HCT116 (cell line): ENCODE results near the gene DPP4. TPM values are rescaled to one million over a fixed set of nuclear protein-coding genes. Genes with fewer than 3 reads are reported as not detected.

Source experiments
- ATAC-seq: fragments of 200-7000 bp; cut with Tn5 transposase; 2 replicates; pipeline ENCODE4 v1.9.1; 2020; ENCODE audit warnings: mild to moderate bottlenecking, moderate library complexity
- BruUV-seq: library from RNA; stranded (reverse); fragments of 400-500 nt; replicated peaks from 2 replicates; lab custom pipeline; 2021; lab: Mats Ljungman, UMichigan
- CTCF ChIA-PET: fragments of 300-600 bp; sonication (Branson Sonifier 250); formaldehyde crosslinking; loops from one replicate; lab custom pipeline; 2021; ENCODE audit warnings: antibody characterized with exemption; lab: Charles Lee
- POLR2A ChIA-PET: fragments of 300-600, 350-600 bp; sonication (Branson Sonifier 250); formaldehyde crosslinking; loops from one replicate; lab custom pipeline; 2021; ENCODE audit warnings: antibody characterized with exemption; lab: Charles Lee
- RAD21 ChIA-PET, 2 experiments: fragments of 300-600 bp; sonication (Branson Sonifier 250); formaldehyde crosslinking; loops; one replicate each; lab custom pipeline; 2023; ENCODE audit warnings: low total read pairs in 2 of 2; ENCODE audit not compliant: uncharacterized antibody in 2 of 2, unreplicated experiment in 2 of 2, low non-redundant PET in 1 of 2; lab: Charles Lee
- DNase-seq: peaks from one replicate; pipeline ENCODE4 v3.0.0-alpha.2; 2010; ENCODE audit warnings: low read depth, low spot score
- H2AFZ ChIP-seq: fragments of 200-600 bp; shearing (Covaris generic), sonication (generic); 2 replicates; pipeline ENCODE4 v1.6.1; 2017; ENCODE audit warnings: low read depth, mixed run types, mixed read lengths, antibody characterized with exemption, low read length; ENCODE audit not compliant: poor library complexity, severe bottlenecking
- H3K27ac ChIP-seq: 2 replicates; pipeline ENCODE4 v1.5.1; 2012; ENCODE audit warnings: low read depth, low read length
- H3K27me3 ChIP-seq: fragments of 200-600 bp; sonication (generic); 2 replicates; pipeline ENCODE4 v1.6.1; 2016; ENCODE audit warnings: mixed run types, low read length, mixed read lengths; ENCODE audit not compliant: insufficient read depth
- H3K36me3 ChIP-seq, 2 experiments: fragments of 200-500 bp in 1 of 2; fragments of 200-600 bp in 1 of 2; sonication (Bioruptor generic) in 1 of 2; sonication (generic) in 1 of 2; 2 replicates each; pipeline versions ENCODE4 v1.5.1 to v1.6.1; 2014 to 2016; ENCODE audit warnings: low read length in 2 of 2, inconsistent platforms in 1 of 2, mixed read lengths in 1 of 2, mixed run types in 1 of 2; ENCODE audit not compliant: insufficient read depth in 2 of 2, control insufficient read depth in 1 of 2
- H3K4me1 ChIP-seq, 2 experiments: fragments of 200-600 bp in 1 of 2; sonication (generic) in 1 of 2; 2 replicates each; pipeline versions ENCODE4 v1.5.1 to v1.6.1; 2012 to 2017; ENCODE audit warnings: low read length in 2 of 2, inconsistent platforms in 1 of 2, mild to moderate bottlenecking in 1 of 2, mixed read lengths in 1 of 2, mixed run types in 1 of 2, moderate library complexity in 1 of 2; ENCODE audit not compliant: insufficient read depth in 2 of 2, control insufficient read depth in 1 of 2
- H3K4me2 ChIP-seq: fragments of 200-600 bp; sonication (generic); 2 replicates; pipeline ENCODE4 v1.6.1; 2017; ENCODE audit warnings: mixed run types, low read length, mixed read lengths
- H3K4me3 ChIP-seq, 2 experiments: fragments of 200-600 bp in 1 of 2; sonication (generic) in 1 of 2; replicated peaks in 1 of 2; 2 replicates each; pipeline ENCODE4 v1.5.1; 2011 to 2016; ENCODE audit warnings: low read length in 2 of 2, control low read depth in 1 of 2, low read depth in 1 of 2, mild to moderate bottlenecking in 1 of 2, mixed read lengths in 1 of 2, mixed run types in 1 of 2
- H3K79me2 ChIP-seq: fragments of 200-600 bp; sonication (generic); 2 replicates; pipeline ENCODE4 v1.6.1; 2017; ENCODE audit warnings: mild to moderate bottlenecking, mixed run types, low read length, moderate library complexity, mixed read lengths; ENCODE audit not compliant: insufficient read depth
- H3K9ac ChIP-seq: fragments of 200-600 bp; sonication (generic); 2 replicates; pipeline ENCODE4 v1.6.1; 2016; ENCODE audit warnings: low read length, mixed read lengths
- H3K9me2 ChIP-seq: fragments of 200-600 bp; sonication (generic), shearing (Covaris generic); 2 replicates; pipeline ENCODE4 v1.6.1; 2017; ENCODE audit warnings: mixed run types, mild to moderate bottlenecking, moderate library complexity; ENCODE audit not compliant: insufficient read depth
- H3K9me3 ChIP-seq, 2 experiments: fragments of 200-500 bp in 1 of 2; fragments of 200-600 bp in 1 of 2; sonication (Bioruptor generic) in 1 of 2; sonication (generic) in 1 of 2; 2 replicates each; pipeline ENCODE4 v1.6.1; 2014 to 2017; ENCODE audit warnings: low read length in 2 of 2, mixed read lengths in 2 of 2, inconsistent platforms in 1 of 2, low read depth in 1 of 2, mild to moderate bottlenecking in 1 of 2, mixed run types in 1 of 2, moderate library complexity in 1 of 2; ENCODE audit not compliant: control insufficient read depth in 1 of 2, insufficient read depth in 1 of 2
- H4K20me1 ChIP-seq: fragments of 200-600 bp; sonication (generic), shearing (Covaris generic); 2 replicates; pipeline ENCODE4 v1.6.1; 2017; ENCODE audit warnings: mixed run types, mild to moderate bottlenecking, moderate library complexity; ENCODE audit not compliant: insufficient read depth
- CBX3 ChIP-seq: IDR thresholded peaks from 2 replicates; pipeline ENCODE4 v1.6.1; 2012; ENCODE audit warnings: low read depth
- CEBPB ChIP-seq: IDR thresholded peaks from 2 replicates; pipeline ENCODE4 v1.6.1; 2012; ENCODE audit warnings: low read depth
- EGR1 ChIP-seq: IDR thresholded peaks from 2 replicates; pipeline ENCODE4 v1.6.1; 2012; ENCODE audit warnings: low read depth
- ELF1 ChIP-seq: IDR thresholded peaks from 2 replicates; pipeline ENCODE4 v1.6.1; 2012; ENCODE audit warnings: low read depth, borderline replicate concordance
- EZH2 ChIP-seq: fragments of 200-600 bp; sonication (generic); IDR thresholded peaks from 2 replicates; pipeline ENCODE4 v1.6.1; 2017; ENCODE audit warnings: antibody characterized with exemption, mixed run types
- FOSL1 ChIP-seq: IDR thresholded peaks from 2 replicates; pipeline ENCODE4 v1.6.1; 2012; ENCODE audit warnings: low read depth
- JUND ChIP-seq: IDR thresholded peaks from 2 replicates; pipeline ENCODE4 v1.6.1; 2012
- POLR2AphosphoS5 ChIP-seq: IDR thresholded peaks from 2 replicates; pipeline ENCODE4 v1.6.1; 2011; ENCODE audit warnings: mild to moderate bottlenecking, low read depth, low read length, moderate library complexity
- RAD21 ChIP-seq: IDR thresholded peaks from 2 replicates; pipeline ENCODE4 v1.6.1; 2012; ENCODE audit warnings: low read depth, mild to moderate bottlenecking
- SIN3A ChIP-seq: IDR thresholded peaks from 2 replicates; pipeline ENCODE4 v1.6.1; 2012; ENCODE audit warnings: low read depth
- SRF ChIP-seq: IDR thresholded peaks from 2 replicates; pipeline ENCODE4 v1.6.1; 2012; ENCODE audit warnings: low read depth
- TCF7L2 ChIP-seq: IDR thresholded peaks from 2 replicates; pipeline ENCODE4 v1.7.0; 2011; ENCODE audit warnings: borderline replicate concordance, inconsistent platforms; ENCODE audit not compliant: insufficient read depth, insufficient read length; ENCODE audit errors: extremely low read depth
- YY1 ChIP-seq: IDR thresholded peaks from 2 replicates; pipeline ENCODE4 v1.6.1; 2011; ENCODE audit warnings: low read length, low read depth, moderate library complexity, mild to moderate bottlenecking; ENCODE audit not compliant: insufficient replicate concordance; ENCODE audit errors: extremely low read depth
- ZNF274 ChIP-seq: fragments of 200-500 bp; sonication (Bioruptor generic); IDR thresholded peaks from 2 replicates; pipeline ENCODE4 v1.6.1; 2014; ENCODE audit warnings: mild to moderate bottlenecking, low read depth, low read length, inconsistent platforms
- intact Hi-C: fragments of 100-400 bp; cut with micrococcal nuclease; formaldehyde crosslinking; loops from 2 replicates; pipeline ENCODE4 v1.10.0; 2022
- total RNA-seq: library from RNA; stranded (reverse); gene quantifications from one replicate; pipeline ENCODE4 v1.2.1, GENCODE V29; 2021; ENCODE audit not compliant: unreplicated experiment
- TF ChIP-seq, protein P1 (sequence below): IDR thresholded peaks from 2 replicates; pipeline ENCODE4 v1.6.1; 2012
- TF ChIP-seq, protein P2 (sequence below): IDR thresholded peaks from 2 replicates; pipeline ENCODE4 v1.6.1; 2012

DPP4 gene
- total RNA-seq, 1 experiment from 2014 or later: 3.6 TPM

DNA sequence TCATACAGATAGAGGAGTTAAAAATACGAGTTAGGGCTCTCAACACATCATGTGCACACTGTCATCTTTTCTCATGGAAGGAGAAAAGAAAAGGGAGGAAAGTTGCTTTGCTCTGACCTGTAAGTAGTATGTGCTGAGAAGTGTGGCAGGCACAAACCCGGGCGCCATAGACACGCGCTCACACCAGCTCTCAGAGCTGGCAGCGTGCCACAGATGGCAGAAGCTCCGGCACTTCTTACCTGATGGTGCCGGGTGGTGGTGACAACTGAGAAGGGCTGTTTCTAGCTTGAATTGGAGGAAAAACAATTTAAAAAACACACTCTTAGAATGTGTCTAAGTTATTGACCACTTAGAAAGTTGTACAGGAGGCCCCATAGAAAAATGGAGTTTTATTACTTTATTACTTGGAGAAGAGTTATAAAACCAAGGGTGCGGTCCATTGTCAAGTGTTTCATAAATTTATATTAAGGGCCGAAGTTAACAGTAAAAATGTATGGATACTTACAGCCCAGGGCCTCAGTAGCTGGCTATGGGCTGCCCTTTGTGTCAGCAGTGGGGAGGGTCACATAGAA, 92.2 kb downstream of the DPP4 start:
- POLR2A ChIA-PET: no interaction called here
- H3K36me3 ChIP-seq: no peaks in the 10 kb centered on the region
- ATAC-seq (no peak), DNase-seq (no peak)
- no peaks in the 10 kb centered on the region; the same call in 1 of the 2 replicates for H3K9me2 ChIP-seq
- no peaks in the 10 kb centered on the region for H3K9me3 ChIP-seq
- H3K4me1 ChIP-seq: peaks cover 0 to 6% of the 10 kb centered on the region in 2 experiments; a peak in 2 of 4 replicates
- H3K27ac ChIP-seq: no peak overlapping the region
- H4K20me1 ChIP-seq: no peaks in the 10 kb centered on the region
- H3K4me2 ChIP-seq: no peak overlapping the region
- no peak overlapping the region for H2AFZ ChIP-seq
- CTCF ChIA-PET: no interaction called here
- TF ChIP-seq, protein P1, sequence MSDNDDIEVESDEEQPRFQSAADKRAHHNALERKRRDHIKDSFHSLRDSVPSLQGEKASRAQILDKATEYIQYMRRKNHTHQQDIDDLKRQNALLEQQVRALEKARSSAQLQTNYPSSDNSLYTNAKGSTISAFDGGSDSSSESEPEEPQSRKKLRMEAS: no peak
- TF ChIP-seq EGR1 (no peak), SIN3A (no peak), EZH2 (no peak), ZNF274 (no peak), ELF1 (no peak), RAD21 (no peak), TCF7L2 (no peak), JUND (no peak), POLR2AphosphoS5 (no peak), FOSL1 (no peak), YY1 (no peak), SRF (no peak), CEBPB (no peak), CBX3 (no peak)
- TF ChIP-seq, protein P2, sequence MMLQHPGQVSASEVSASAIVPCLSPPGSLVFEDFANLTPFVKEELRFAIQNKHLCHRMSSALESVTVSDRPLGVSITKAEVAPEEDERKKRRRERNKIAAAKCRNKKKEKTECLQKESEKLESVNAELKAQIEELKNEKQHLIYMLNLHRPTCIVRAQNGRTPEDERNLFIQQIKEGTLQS: no peak
- intact Hi-C loops: no loop called here
- BruUV-seq: no TSS peak
- H3K9ac ChIP-seq: no peak overlapping the region
- RAD21 ChIA-PET: no interaction called here
- no peaks in the 10 kb centered on the region for H3K79me2 ChIP-seq
- no peaks in the 10 kb centered on the region for H3K27me3 ChIP-seq
- H3K4me3 ChIP-seq: no peak overlapping the region
